HG02981 (cell line): ENCODE results near the gene PLIN5.

Source experiments
- ATAC-seq: cut with Tn5 transposase; IDR thresholded peaks from one replicate; pipeline ENCODE4 v1.9.1; 2021; ENCODE audit warnings: mild to moderate bottlenecking, moderate library complexity; ENCODE audit not compliant: unreplicated experiment

The PLIN5 gene

DNA sequence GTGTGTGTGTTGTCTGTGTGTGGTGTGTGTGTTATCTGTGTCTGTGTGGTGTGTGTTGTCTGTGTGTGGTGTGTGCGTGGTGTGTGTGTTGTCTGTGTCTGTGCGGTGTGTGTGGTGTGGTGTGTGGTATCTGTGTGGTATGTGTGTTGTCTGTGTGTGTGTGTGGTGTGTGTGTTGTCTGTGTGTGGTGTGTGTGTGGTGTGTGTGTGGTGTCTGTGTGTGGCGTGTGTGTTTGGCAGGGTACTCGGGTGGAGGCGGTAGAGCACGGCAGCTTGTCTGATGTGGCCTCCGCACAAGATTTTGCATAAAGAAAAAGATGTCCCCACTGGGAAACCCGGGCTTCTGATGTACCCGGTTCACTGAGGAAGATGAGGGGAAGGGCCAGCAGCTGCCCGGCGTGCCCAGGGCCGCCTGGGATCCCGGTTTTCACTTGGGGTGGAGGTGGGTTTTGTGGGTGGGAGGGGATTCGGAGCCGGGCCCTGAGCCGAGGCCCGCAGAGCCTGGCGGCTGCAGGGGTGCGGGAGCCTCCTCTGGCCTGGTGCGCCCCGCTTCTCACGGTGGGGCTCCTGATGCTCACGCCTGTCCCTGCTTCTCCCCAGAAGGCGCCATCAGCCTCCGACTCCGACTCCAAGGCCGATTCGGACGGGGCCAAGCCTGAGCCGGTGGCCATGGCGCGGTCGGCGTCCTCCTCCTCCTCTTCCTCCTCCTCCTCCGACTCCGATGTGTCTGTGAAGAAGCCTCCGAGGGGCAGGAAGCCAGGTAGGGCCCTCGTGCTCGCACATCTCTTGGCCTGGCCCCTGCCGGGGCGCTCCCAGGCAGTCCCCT, 41.7 kb downstream of the PLIN5 start:
- ATAC-seq = no peak

DNA sequence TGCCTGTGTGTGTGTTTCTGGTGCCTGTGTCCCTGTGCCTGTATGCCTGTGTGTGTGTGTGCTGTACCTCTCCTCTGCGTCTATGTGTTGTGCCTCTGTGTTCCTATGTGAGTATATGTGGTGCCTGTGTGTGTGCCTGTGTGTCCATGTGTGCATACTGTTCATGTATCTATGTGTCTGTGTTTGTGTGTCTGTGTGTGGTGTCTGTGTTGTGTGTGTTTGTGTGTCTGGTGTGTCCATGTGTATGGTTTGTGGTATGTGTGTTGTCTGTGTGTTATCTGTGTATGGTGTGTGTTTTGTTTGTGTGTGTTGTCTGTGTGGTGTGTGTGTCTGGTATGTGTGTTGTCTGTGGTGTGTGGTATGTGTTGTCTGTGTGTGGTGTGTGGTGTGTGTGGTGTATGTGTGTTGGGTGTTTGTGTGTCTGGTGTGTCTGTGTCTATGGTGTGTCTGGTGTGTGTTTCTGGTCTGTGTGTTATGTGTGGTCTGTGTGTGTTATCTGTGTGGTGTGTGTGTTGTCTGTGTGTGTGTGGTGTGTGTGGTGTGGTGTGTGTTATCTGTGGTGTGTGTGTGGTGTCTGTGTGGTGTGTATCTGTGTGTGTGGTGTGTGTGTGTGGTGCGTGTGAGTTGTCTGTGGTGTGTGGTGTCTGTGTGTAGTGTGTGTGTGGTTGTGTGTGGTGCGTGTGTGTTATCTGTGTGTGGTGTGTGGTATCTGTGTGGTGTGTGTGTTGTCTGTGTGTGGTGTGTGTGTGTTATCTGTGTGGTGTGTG, 42.5 kb downstream of the PLIN5 start:
- no peak for ATAC-seq

DNA sequence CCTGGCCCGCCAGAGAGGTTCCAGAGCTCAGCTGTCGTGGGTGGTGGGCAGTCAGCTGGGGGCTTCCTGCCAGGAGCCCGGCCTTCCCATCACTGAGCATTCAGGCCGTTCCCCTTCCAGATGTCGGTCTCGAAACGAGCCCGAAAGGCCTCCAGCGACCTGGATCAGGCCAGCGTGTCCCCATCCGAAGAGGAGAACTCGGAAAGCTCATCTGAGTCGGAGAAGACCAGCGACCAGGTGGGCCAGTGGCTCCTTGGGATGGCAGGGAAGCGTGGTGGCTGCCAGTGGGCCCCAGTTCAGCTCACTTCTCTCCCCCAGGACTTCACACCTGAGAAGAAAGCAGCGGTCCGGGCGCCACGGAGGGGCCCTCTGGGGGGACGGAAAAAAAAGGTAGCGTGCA, 43.6 kb downstream of the PLIN5 start:
- no peak for ATAC-seq

DNA sequence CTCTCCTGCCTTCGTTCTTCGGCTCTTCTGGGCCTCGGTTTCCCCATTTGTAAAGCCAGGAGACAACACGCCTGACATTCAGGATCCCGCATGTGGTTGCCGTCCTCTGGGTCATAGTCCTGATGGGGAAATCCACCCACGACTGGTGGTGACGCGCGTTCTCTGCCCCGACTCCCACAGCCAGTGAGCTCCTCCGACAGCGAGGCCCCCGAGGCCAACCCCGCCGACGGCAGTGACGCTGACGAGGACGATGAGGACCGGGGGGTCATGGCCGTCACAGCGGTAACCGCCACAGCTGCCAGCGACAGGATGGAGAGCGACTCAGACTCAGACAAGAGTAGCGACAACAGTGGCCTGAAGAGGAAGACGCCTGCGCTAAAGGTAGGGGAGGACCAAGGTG, 46.5 kb downstream of the PLIN5 start:
- ATAC-seq = no peak

DNA sequence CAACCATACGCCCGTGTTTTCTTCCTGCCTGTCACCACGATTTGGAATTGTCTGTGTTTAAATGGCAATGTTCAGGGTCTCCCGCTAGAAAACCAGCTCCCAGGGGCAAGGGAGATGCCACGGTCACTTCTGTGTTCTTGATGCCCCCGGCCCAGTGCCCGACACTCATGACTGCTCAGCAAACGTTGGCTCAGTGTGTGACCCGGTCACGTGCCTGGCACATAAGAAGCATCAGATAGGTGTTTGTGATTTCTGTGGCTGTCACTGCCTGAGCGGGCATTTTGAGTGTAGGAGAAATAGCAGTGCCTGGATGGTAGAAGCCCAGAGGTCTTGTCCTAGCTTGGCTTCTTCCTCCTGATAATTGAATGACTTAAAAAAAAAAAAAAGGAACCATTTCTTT, 47.5 kb downstream of the PLIN5 start:
- ATAC-seq = no peak

DNA sequence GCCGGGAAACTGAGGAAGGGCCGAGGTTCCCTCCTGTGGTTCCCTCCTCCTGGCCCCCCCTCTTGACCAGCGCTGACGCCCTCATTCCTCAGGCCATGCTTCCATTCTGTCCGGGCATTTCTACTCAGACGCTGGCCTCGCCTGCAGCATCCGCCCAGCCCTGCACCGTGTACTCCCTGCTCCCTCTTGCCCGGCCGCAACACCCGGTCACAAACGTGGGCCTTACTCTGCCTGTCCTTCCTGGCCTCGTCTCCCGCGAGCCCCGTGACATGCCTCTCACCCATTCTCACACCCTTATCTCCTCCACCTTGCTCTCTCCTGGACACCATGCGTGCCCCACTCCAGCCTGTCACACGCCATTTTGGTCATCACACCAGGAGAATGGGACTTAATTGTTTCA, 51.6 kb downstream of the PLIN5 start:
- no peak for ATAC-seq

DNA sequence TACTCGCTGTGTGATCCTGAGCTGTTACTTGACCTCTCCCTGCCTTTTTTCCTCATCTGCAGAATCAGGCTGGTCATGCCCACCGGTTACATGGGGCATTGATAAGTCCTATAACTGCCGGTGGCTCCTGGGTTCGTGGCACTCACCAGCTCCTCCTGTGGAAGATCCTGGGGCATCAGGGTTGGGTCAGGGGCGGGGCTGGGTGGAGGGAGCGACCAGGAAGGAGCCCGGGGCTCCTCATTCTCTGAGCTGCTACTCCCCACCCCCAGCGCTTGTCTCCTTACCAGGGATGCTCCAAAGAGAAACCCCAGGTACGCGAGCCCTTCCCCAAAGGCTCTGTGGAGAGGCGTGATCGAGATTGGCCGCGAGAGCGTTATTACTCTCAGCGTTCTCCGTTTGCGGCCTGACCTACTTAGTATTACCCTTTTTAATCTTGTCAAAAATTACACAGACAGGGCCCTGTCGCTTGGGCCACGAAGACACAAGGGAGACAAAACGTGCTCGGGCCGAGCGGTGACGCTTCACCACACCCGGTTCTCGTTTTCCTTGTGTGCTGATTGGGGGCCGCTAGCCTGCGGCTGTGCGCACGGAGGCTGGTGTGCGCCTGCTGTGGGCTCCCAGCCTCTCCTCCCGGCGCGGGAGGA, 52.2 kb downstream of the PLIN5 start:
- ATAC-seq = no peak

DNA sequence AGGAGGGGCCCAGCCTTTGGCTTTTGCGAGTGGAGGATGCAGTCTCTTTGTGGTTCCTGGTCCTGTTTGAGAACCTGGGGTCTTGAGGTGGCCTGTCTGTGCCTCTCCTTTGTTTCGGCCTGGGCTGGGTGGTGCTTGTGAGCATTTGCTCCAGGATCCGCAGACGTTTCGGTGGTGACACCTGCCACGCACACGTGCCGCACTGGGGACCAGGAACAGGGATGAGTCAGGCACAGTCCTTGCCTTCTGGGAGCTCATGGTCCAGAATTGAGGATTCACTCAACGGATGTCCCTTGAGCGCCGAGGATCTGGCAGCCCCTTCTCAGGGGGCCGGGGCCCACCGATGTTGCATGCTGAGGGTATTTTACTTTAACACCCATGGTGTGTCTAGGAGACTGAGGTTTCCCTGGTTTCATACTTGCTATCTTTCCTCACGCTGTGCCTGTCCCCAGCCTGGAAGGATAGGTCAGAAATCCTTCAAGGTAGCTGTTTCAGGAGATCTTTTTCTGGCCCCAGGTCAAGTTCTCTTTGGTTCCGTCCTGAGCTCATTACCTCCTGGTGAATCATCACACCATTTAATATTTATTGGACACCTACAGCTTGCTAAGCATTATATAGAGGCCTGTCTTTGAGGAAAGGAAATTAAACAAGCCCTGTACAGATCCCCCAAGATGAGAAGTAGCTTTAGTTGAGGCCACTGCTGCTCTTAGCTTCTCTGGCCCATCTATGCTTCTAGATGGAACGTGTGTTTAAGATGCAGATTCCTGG, 57.8 kb downstream of the PLIN5 start:
- ATAC-seq = no peak

DNA sequence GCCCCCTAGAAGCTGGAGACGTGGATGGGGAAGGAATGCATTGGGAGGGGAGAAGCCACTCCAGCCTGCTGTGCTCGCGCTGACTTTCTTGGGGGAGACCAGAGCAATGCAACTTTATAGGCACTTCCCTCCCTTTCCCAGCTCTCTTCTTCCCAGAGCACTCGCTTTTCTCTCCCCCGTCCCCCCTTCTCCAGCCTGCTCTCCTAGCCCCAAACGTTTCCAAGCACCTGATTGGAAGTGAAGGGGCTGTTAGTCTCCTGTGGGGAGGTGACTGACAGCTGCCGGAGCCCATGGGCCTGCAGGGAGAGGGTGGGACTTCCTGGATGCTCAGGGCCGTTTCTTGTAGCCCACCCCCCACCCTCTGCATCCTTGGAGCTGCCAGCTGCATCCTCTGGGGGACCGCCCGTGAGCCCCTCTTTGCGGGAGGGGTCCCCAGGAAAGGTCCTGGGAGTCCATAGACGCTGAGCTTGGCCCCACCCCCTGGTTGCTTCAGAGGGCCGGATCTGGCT, 60.5 kb downstream of the PLIN5 start:
- no peak for ATAC-seq

DNA sequence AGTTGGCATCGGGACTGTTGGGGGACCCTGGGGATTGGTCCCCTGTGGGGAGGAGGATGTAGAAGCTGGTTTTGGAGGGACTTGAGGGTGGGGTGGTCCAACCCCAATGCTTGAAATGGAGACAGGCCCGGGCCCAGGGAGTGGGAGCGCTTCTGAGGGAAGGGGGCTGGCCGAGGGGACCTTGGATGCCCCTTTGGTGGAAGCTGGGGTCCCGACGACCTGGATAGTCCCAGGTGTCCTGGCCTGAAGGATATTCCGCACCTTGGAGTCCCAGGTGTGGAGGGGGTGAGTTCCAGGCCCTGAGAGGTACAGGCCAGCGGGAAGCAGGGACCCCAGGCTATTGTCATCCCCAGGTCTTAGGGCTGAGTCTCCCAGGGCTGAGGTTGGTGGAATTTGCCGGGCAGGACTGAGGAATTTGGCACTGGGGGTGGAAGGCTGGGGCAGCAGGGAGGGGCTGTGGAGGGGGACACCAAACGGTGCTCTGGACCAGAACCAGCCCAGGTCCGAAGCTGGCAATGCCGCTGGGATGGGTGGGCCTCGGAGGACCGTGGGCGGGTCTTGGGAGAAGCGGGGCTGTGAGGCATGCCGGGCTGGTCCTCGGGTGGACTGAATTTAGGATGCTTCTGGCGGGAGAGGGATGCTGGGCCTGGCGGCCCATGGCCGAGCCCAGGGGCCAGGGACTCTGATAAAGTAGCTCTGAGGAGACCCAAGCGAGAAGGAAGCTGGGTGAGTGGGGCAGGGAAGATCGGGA, 61.1 kb downstream of the PLIN5 start:
- no peak for ATAC-seq

DNA sequence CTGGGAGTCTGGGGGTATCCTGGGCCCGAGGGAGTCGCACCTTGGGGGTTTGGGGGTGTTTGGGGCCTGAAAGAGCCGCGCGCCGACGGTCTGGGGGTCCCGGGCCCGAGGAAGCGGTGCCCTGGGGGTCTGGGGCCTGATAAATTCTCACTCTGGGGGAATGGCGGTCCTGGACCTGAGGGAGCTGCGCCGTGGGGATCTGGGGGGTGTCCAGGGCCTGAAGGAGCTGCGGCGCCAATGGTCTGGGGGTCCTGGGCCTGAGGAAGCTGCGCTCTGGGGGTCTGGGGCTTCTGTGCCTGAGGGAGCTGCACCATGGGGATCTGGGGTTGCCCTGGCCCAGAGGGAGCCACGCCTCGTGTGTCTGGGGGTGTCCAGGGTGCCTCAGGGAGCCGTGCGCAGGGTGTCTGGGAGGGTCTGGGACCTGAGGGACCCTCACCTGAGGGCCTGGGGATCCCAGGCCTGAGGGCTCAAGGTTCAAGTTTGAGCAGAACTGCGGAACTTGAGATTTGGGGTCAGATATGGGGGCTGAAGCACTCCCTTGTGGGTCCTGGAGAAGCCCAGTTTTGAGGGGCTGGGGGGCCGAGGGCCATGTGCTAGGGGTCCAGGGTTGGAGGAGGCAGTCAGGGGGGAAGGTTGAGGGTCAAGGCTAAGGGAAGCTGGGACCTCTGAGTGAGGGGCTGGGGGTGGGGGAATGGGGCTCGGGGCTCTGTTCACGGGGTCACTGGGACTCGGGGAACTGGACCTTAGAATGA, 61.8 kb downstream of the PLIN5 start:
- ATAC-seq = no peak
